Tibial artery (tissue), 4 donors: ENCODE measurements around the gene PIK3R2.

Source experiments
- DNase-seq, 2 donors: peaks; one replicate each; pipeline ENCODE4 v3.0.0-alpha.2; 2019
- H3K27ac ChIP-seq, 2 donors: fragments of 200-600 bp; sonication (generic) in 1 of 2; 1 replicate in 1 of 2; 2 replicates in 1 of 2; pipeline ENCODE4 v1.5.1; 2018 to 2019; ENCODE audit warnings: mild to moderate bottlenecking in 1 of 2
- H3K27me3 ChIP-seq, 2 donors: fragments of 200-600 bp; sonication (generic) in 1 of 2; one replicate each; pipeline versions ENCODE4 v1.5.1 to v1.6.0; 2016 to 2019
- H3K36me3 ChIP-seq, 3 donors: fragments of 200-600 bp; sonication (generic) in 2 of 3; one replicate each; pipeline ENCODE4 v1.5.1; 2016 to 2019; ENCODE audit warnings: mild to moderate bottlenecking in 2 of 3
- H3K4me1 ChIP-seq, 4 donors: fragments of 200-600 bp; sonication (generic) in 2 of 4; 1 replicate in 3 of 4; 2 replicates in 1 of 4; pipeline ENCODE4 v1.5.1; 2016 to 2019
- H3K4me3 ChIP-seq, 2 donors: fragments of 200-600 bp; sonication (generic) in 1 of 2; 1 replicate in 1 of 2; 2 replicates in 1 of 2; pipeline ENCODE4 v1.5.1; 2018 to 2019; ENCODE audit warnings: mild to moderate bottlenecking in 2 of 2
- H3K9me3 ChIP-seq, 3 donors: fragments of 200-600 bp; sonication (generic) in 1 of 3; one replicate each; pipeline ENCODE4 v1.5.1; 2016 to 2019
- intact Hi-C: fragments of 100-400 bp; cut with DNase I; formaldehyde crosslinking; loops from one replicate; pipeline ENCODE4 v1.15.0; 2023; ENCODE audit warnings: low total_unique reads
- TF ChIP-seq, protein P1 (sequence below), 2 experiments: fragments of 200-600 bp in 1 of 2; fragments of 450-650 bp in 1 of 2; IDR thresholded peaks; one replicate each; pipeline ENCODE4 v1.5.1; 2017 to 2019; ENCODE audit warnings: antibody characterized with exemption in 2 of 2, mild to moderate bottlenecking in 1 of 2, moderate library complexity in 1 of 2

Gene PIK3R2

DNA sequence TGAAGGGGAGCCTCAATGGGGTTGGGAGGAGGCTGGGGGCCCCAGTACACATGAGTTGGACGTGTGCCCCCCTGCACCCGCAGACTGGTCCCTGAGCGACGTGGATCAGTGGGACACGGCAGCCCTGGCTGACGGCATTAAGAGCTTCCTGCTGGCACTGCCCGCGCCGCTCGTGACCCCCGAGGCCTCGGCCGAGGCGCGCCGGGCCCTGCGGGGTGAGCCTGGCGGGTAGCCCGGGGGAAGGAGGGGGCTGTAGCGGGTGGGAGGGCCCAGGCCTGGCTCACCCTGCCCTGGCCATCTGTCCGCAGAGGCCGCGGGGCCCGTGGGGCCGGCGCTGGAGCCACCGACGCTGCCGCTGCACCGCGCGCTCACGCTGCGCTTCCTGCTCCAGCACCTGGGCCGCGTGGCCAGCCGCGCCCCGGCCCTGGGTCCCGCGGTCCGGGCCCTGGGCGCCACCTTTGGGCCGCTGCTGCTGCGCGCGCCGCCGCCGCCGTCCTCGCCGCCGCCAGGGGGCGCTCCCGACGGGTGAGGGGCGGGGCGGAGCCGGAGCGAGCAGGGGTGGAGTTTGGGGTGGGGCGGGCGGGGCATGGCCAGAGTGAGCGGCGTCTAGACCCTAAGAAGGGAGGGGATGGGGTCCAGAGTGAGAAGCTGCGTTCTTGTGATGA lies 8.1 kb downstream of the PIK3R2 start:
- Histone ChIP-seq H3K9me3 (no peaks in the 10 kb centered on the region), H3K36me3 (peaks cover 17 to 43% (median 30%) of the 10 kb centered on the region in 3 donors), H3K27ac (peak overlapping the region; percentile 76 to 79), H3K4me1 (peaks cover 7 to 36% (median 28%) of the 10 kb centered on the region in 4 donors), H3K4me3 (peak overlapping the region; percentile 47 to 54), H3K27me3 (no peaks in the 10 kb centered on the region)
- DNase-seq = peak; percentile 58 to 82
- intact Hi-C loops = no loop called here
- TF ChIP-seq, protein P1, sequence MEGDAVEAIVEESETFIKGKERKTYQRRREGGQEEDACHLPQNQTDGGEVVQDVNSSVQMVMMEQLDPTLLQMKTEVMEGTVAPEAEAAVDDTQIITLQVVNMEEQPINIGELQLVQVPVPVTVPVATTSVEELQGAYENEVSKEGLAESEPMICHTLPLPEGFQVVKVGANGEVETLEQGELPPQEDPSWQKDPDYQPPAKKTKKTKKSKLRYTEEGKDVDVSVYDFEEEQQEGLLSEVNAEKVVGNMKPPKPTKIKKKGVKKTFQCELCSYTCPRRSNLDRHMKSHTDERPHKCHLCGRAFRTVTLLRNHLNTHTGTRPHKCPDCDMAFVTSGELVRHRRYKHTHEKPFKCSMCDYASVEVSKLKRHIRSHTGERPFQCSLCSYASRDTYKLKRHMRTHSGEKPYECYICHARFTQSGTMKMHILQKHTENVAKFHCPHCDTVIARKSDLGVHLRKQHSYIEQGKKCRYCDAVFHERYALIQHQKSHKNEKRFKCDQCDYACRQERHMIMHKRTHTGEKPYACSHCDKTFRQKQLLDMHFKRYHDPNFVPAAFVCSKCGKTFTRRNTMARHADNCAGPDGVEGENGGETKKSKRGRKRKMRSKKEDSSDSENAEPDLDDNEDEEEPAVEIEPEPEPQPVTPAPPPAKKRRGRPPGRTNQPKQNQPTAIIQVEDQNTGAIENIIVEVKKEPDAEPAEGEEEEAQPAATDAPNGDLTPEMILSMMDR (IDR thresholded peaks at IDR 0.05) = peak; percentile 48 to 85

DNA sequence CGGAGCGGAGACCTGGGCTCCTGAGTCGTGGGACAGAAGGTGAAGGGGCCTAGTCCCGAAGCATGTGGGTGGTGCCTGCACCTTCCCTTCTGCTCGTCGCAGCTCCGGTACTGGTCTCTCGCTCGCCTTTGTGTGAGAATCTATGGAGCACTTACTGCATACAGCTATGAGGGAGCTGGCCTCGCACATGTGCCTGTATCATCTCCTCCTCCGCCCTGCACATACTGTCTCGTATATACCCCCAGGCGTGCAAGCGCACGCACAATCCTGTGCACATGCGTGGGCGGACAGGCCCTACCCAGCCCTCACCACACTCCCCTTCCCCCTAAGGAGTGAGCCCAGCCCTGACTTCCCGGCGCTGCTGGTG lies 8.7 kb downstream of the PIK3R2 start:
- Histone ChIP-seq H3K36me3 (peaks cover 22 to 46% (median 32%) of the 10 kb centered on the region in 3 donors), H3K27me3 (no peaks in the 10 kb centered on the region), H3K4me3 (peak overlapping the region; percentile 47 to 54), H3K27ac (peak overlapping the region; percentile 68 to 79), H3K9me3 (no peaks in the 10 kb centered on the region), H3K4me1 (peaks cover 6 to 31% (median 23%) of the 10 kb centered on the region in 4 donors)
- TF ChIP-seq, protein P1 (IDR thresholded peaks at IDR 0.05) = no peak
- intact Hi-C loops = no loop called here
- DNase-seq = no peak

DNA sequence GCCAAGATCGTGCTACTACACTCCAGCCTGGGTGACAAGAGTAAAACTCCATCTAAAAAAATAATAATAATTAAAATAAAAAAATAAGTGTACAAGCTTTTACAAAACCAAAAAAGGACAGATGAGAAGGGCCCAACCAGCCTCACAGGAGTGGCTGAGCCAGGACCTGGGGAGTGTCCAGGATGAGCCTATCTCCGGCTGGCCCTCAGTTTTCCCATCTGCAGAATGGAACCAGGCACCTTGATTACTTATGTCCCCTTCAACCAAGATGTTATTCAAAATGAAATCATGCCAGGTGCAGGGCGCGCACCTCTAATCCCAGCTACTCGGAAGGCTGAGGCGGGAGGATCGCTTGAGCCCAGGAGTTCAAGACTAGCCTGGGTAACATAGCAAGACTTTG lies 11.1 kb downstream of the PIK3R2 start:
- DNase-seq = no peak
- Histone ChIP-seq H3K36me3 (peaks cover 31 to 71% (median 53%) of the 10 kb centered on the region in 3 donors), H3K9me3 (no peaks in the 10 kb centered on the region), H3K4me1 (peaks cover 0 to 18% (median 12%) of the 10 kb centered on the region in 4 donors), H3K4me3 (no peak overlapping the region), H3K27ac (no peak overlapping the region), H3K27me3 (no peaks in the 10 kb centered on the region)
- TF ChIP-seq, protein P1 (IDR thresholded peaks at IDR 0.05) = no peak
- intact Hi-C loops = no loop called here

DNA sequence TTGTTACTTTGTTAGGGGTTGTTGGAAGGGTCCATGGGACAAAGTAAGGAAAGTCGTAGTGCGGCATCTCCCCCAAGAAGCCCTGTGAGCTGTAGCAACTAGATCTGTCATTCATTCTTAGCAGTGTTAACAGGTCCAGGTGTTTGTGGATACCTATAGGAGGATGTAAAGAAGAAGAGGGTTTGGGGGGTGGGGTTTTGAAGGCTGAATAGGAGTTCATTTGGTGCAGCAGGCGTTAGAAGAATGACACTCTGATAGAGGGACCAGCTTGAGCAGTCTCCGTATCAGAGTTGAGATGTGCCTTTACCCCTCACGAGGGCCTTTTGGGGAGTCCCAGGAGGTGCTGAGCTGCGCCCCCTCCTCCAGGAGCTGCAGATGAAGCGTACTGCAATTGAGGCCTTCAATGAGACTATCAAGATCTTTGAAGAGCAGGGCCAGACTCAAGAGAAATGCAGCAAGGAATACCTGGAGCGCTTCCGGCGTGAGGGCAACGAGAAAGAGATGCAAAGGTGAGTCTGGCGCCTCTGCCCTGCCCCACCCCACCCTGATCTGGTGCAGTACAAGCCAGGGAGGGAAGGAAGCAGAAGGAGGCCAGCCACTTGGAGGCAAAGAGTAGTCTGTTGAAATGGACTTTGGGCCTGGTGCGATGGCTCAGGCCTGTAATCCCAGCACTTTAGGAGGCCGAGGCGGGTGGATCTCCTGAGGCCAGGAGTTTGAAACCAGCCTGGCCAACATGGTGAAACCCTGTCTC lies 13.0 kb downstream of the PIK3R2 start:
- intact Hi-C loops = no loop called here
- peaks cover 31 to 80% (median 59%) of the 10 kb centered on the region in 3 donors for H3K36me3 ChIP-seq
- no peaks in the 10 kb centered on the region for H3K27me3 ChIP-seq
- H3K4me3 ChIP-seq = no peak overlapping the region
- TF ChIP-seq, protein P1 (IDR thresholded peaks at IDR 0.05) = no peak
- peaks cover 0 to 10% (median 8%) of the 10 kb centered on the region in 4 donors for H3K4me1 ChIP-seq
- H3K27ac ChIP-seq = no peak overlapping the region
- DNase-seq = no peak
- no peaks in the 10 kb centered on the region for H3K9me3 ChIP-seq

DNA sequence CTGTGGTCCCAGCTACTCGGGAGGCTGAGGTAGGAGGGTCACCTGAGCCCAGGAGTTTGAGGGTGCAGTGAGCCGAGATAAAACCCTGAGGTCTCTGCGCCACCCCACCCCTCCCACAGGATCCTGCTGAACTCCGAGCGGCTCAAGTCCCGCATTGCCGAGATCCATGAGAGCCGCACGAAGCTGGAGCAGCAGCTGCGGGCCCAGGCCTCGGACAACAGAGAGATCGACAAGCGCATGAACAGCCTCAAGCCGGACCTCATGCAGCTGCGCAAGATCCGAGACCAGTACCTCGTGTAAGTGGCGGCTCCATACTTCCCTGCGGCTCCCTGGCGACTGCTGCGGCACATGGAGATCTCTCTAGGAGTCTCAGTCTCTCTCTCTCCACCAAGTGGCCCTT lies 14.0 kb downstream of the PIK3R2 start:
- peaks cover 31 to 77% (median 59%) of the 10 kb centered on the region in 3 donors for H3K36me3 ChIP-seq
- H3K4me1 ChIP-seq = peaks cover 0 to 1% (median under 1%) of the 10 kb centered on the region in 4 donors
- intact Hi-C loops = no loop called here

More for the DNA sequence above, 14.0 kb downstream of the PIK3R2 start:
- H3K27ac ChIP-seq = no peak overlapping the region
- H3K9me3 ChIP-seq = no peaks in the 10 kb centered on the region
- no peak overlapping the region for H3K4me3 ChIP-seq
- DNase-seq = no peak
- TF ChIP-seq, protein P1 (IDR thresholded peaks at IDR 0.05) = no peak
- H3K27me3 ChIP-seq = no peaks in the 10 kb centered on the region
